Transverse colon (tissue), 4 donors: ENCODE data around the gene ATP1A4. TPM values are rescaled to one million over a fixed set of nuclear protein-coding genes. Genes with fewer than 3 reads are reported as not detected.

Source experiments
- DNase-seq: peaks from one replicate; pipeline ENCODE4 v3.0.0-alpha.2; 2019
- H3K27ac ChIP-seq, 4 donors: fragments of 200-600 bp; sonication (generic); 2 replicates each; pipeline ENCODE4 v1.5.1; 2016 to 2018; ENCODE audit warnings: inconsistent platforms in 4 of 4
- H3K27me3 ChIP-seq: fragments of 200-600 bp; sonication (generic); 2 replicates; pipeline ENCODE4 v1.5.1; 2017; ENCODE audit warnings: inconsistent platforms
- H3K36me3 ChIP-seq, 4 donors: fragments of 200-600 bp; sonication (generic); 2 replicates each; pipeline ENCODE4 v1.5.1; 2017 to 2019; ENCODE audit warnings: inconsistent platforms in 4 of 4
- H3K4me1 ChIP-seq, 4 donors: fragments of 200-600 bp; sonication (generic); 2 replicates each; pipeline ENCODE4 v1.5.1; 2017 to 2020; ENCODE audit warnings: inconsistent platforms in 4 of 4
- H3K4me3 ChIP-seq, 4 donors: fragments of 200-600 bp; sonication (generic); 1 replicate in 1 of 4; 2 replicates in 3 of 4; pipeline versions ENCODE4 v1.5.1 to v1.6.1; 2017 to 2019; ENCODE audit warnings: inconsistent platforms in 4 of 4
- H3K9me3 ChIP-seq, 2 donors: fragments of 200-600 bp; sonication (generic); 2 replicates each; pipeline ENCODE4 v1.5.1; 2017 to 2019; ENCODE audit warnings: inconsistent platforms in 2 of 2
- CTCF ChIP-seq, 5 experiments: fragments of 200-600 bp in 3 of 5; fragments of 450-650 bp in 2 of 5; sonication (generic) in 3 of 5; IDR thresholded peaks; 1 replicate in 2 of 5; 2 replicates in 3 of 5; pipeline ENCODE4 v1.5.1; 2016 to 2017; ENCODE audit warnings: antibody characterized with exemption in 5 of 5, inconsistent platforms in 3 of 5, mild to moderate bottlenecking in 2 of 5, moderate library complexity in 1 of 5
- EP300 ChIP-seq: sonication (generic); formaldehyde crosslinking; IDR thresholded peaks from one replicate; pipeline ENCODE4 v1.6.1; 2017; ENCODE audit warnings: antibody characterized with exemption, low read depth
- POLR2A ChIP-seq: fragments of 450-650 bp; IDR thresholded peaks from one replicate; pipeline ENCODE4 v1.6.1; 2016; ENCODE audit warnings: antibody characterized with exemption, mild to moderate bottlenecking, moderate library complexity
- POLR2AphosphoS5 ChIP-seq, 3 donors: sonication (generic); formaldehyde crosslinking; IDR thresholded peaks; one replicate each; pipeline ENCODE4 v1.6.1; 2016; ENCODE audit warnings: antibody characterized with exemption in 3 of 3
- WGBS, 2 donors: methylation state at CpG; one replicate each; pipeline ENCODE4 v1.1.5; 2018; ENCODE audit warnings: low coverage in 1 of 2; 5-methylcytosine and 5-hydroxymethylcytosine counted together
- in situ Hi-C, 4 donors: fragments of 200-750 bp; cut with MboI; loops; one replicate each; pipeline versions ENCODE4 v1.15.0 to v1.15.1; 2017; ENCODE audit warnings: low sequenced_read_pairs in 3 of 4, low pct_ligation_motif_present in 1 of 4, low pct_unique_long_range_greater_than_20kb in 1 of 4
- intact Hi-C: fragments of 100-400 bp; cut with DNase I; formaldehyde crosslinking; loops from one replicate; pipeline ENCODE4 v1.15.1; 2023; ENCODE audit warnings: low total_unique reads
- total RNA-seq, 4 donors: library from RNA; depleted of rRNA; stranded (reverse); fragments of >200 nt; gene quantifications; one replicate each; pipeline ENCODE4 v1.1.0, GENCODE V29; 2016

The ATP1A4 gene
- total RNA-seq, 4 donors from 2014 or later: 0.20 TPM; not detected in 3

- DNase-seq: no peak
- no peaks in the 10 kb centered on the region for H3K9me3 ChIP-seq
Measured at GRCh38 chr1:160116283-160117147, 34.9 kb upstream of the ATP1A4 start.

GRCh38 chr1:160117300-160117699 lies 34.1 kb upstream of the ATP1A4 start:
- DNase-seq: no peak
- peak overlapping the region; percentile 13 to 86 (median 73) for H3K27ac ChIP-seq
- H3K9me3 ChIP-seq: no peaks in the 10 kb centered on the region
- peaks cover 0 to 7% (median 1%) of the 10 kb centered on the region in 4 donors for H3K4me1 ChIP-seq
- 5% methylated on average over 1 of the region's 1 CpG; no CpG with 5 or more reads in 1 of the 2 donors for WGBS, 2 donors
- no peaks in the 10 kb centered on the region for H3K36me3 ChIP-seq
- in situ Hi-C loops: no loop called here
- intact Hi-C loops: no loop called here
- no peaks in the 10 kb centered on the region for H3K27me3 ChIP-seq
- TF ChIP-seq POLR2A: no peak
- no peak for TF ChIP-seq CTCF (IDR thresholded peaks at IDR 0.05)
- no peak for TF ChIP-seq POLR2AphosphoS5 (IDR thresholded peaks at IDR 0.05)
- no peak for TF ChIP-seq EP300
- peak overlapping the region in 2 of 4 donors; percentile 8 to 32 for H3K4me3 ChIP-seq

More at GRCh38 chr1:160116283-160117147, 34.9 kb upstream of the ATP1A4 start:
- Histone ChIP-seq H3K36me3 (no peaks in the 10 kb centered on the region), H3K4me1 (peaks cover 0 to 7% (median 1%) of the 10 kb centered on the region in 4 donors), H3K27me3 (no peaks in the 10 kb centered on the region), H3K27ac (peak overlapping the region; percentile 57 to 86 (median 73)), H3K4me3 (peak overlapping the region in 3 of 4 donors; percentile 20 to 32 (median 24))
- TF ChIP-seq CTCF (IDR thresholded peaks at IDR 0.05) (no peak), EP300 (no peak), POLR2AphosphoS5 (IDR thresholded peaks at IDR 0.05) (no peak), POLR2A (no peak)
- in situ Hi-C loops: no loop called here
- WGBS, 2 donors: 0 to 58% methylated on average over 1 to 12 of the region's 12 CpGs
- intact Hi-C loops: no loop called here

- intact Hi-C loops (no loop called here), in situ Hi-C loops (no loop called here)
- Histone ChIP-seq H3K4me1 (peaks cover 0 to 7% (median 1%) of the 10 kb centered on the region in 4 donors), H3K36me3 (no peaks in the 10 kb centered on the region), H3K27ac (peak overlapping the region in 3 of 4 donors; percentile 70 to 86 (median 76)), H3K9me3 (no peaks in the 10 kb centered on the region), H3K4me3 (peak overlapping the region in 2 of 4 donors; percentile 8 to 32), H3K27me3 (no peaks in the 10 kb centered on the region)
- peak; percentile 22 for DNase-seq
- TF ChIP-seq POLR2A (no peak), CTCF (IDR thresholded peaks at IDR 0.05) (no peak), POLR2AphosphoS5 (IDR thresholded peaks at IDR 0.05) (peak in 1 of 3 donors; percentile 20), EP300 (no peak)
- WGBS, 2 donors: 42% methylated on average over 8 of the region's 8 CpGs; no CpG with 5 or more reads in 1 of the 2 donors
Measured at GRCh38 chr1:160117709-160118183, 33.7 kb upstream of the ATP1A4 start.

GRCh38 chr1:160118928-160119327 lies 32.5 kb upstream of the ATP1A4 start:
- intact Hi-C loops (no loop called here), in situ Hi-C loops (no loop called here)
- TF ChIP-seq EP300: no peak
- no peak for TF ChIP-seq CTCF (IDR thresholded peaks at IDR 0.05)
- no peak for TF ChIP-seq POLR2A
- no peak for TF ChIP-seq POLR2AphosphoS5 (IDR thresholded peaks at IDR 0.05)
- no peak overlapping the region for H3K4me3 ChIP-seq
- WGBS, 2 donors: 83 to 90% methylated on average over 3 of the region's 3 CpGs
- H3K9me3 ChIP-seq: no peaks in the 10 kb centered on the region
- no peak overlapping the region for H3K27ac ChIP-seq
- H3K36me3 ChIP-seq: no peaks in the 10 kb centered on the region
- H3K27me3 ChIP-seq: no peaks in the 10 kb centered on the region
- H3K4me1 ChIP-seq: peaks cover 0 to 7% (median 1%) of the 10 kb centered on the region in 4 donors
- DNase-seq: no peak
